SIG-M5 treated with dmso at 0.1 percent for 504 hours (cell line): ENCODE data around the gene FFAR2.
"Not testable (repeated sequence)": the region's sequence is repeated elsewhere in the genome, so short reads cannot be mapped to it uniquely, and the experiment has no call there.

ENCODE experiments used
- DNase-seq: peaks from one replicate; lab custom pipeline; 2025; ENCODE audit not compliant: unreplicated experiment; lab: John Stamatoyannopoulos, UW

FFAR2 gene

GRCh38 chr19:35447606-35448469 lies at the start of gene FFAR2:
Gene FFAR2 (plus strand): TSS chr19:35448257. CDS start chr19:35449715, 1,458 bp downstream.
- DNase-seq = no peak

- no peak for DNase-seq
Measured at GRCh38 chr19:35398570-35398969, 49.5 kb upstream of the FFAR2 start.

GRCh38 chr19:35399231-35399630 lies 48.8 kb upstream of the FFAR2 start:
- no peak for DNase-seq

- DNase-seq = no peak
Measured at GRCh38 chr19:35399948-35400772, 47.9 kb upstream of the FFAR2 start.

- no peak for DNase-seq
Measured at GRCh38 chr19:35400773-35401100, 47.3 kb upstream of the FFAR2 start.

GRCh38 chr19:35401416-35401815 lies 46.6 kb upstream of the FFAR2 start:
- DNase-seq = not testable (repeated sequence)

- no peak for DNase-seq
Measured at GRCh38 chr19:35403116-35403760, 44.8 kb upstream of the FFAR2 start.

GRCh38 chr19:35404879-35405622 lies 43.0 kb upstream of the FFAR2 start:
- no peak for DNase-seq

- DNase-seq = no peak
Measured at GRCh38 chr19:35407619-35408018, 40.4 kb upstream of the FFAR2 start.

- no peak for DNase-seq
Measured at GRCh38 chr19:35408284-35409171, 39.5 kb upstream of the FFAR2 start.

- DNase-seq = no peak
Measured at GRCh38 chr19:35409191-35409590, 38.9 kb upstream of the FFAR2 start.

- no peak for DNase-seq
Measured at GRCh38 chr19:35410487-35410886, 37.6 kb upstream of the FFAR2 start.

- DNase-seq = no peak
Measured at GRCh38 chr19:35414442-35414841, 33.6 kb upstream of the FFAR2 start.

- DNase-seq = no peak
Measured at GRCh38 chr19:35416331-35416730, 31.7 kb upstream of the FFAR2 start.

- DNase-seq = no peak
Measured at GRCh38 chr19:35417278-35417677, 30.8 kb upstream of the FFAR2 start.

- DNase-seq = no peak
Measured at GRCh38 chr19:35417713-35418534, 30.1 kb upstream of the FFAR2 start.

GRCh38 chr19:35419046-35419445 lies 29.0 kb upstream of the FFAR2 start:
- no peak for DNase-seq

- no peak for DNase-seq
Measured at GRCh38 chr19:35419805-35420204, 28.3 kb upstream of the FFAR2 start.

GRCh38 chr19:35421362-35421761 lies 26.7 kb upstream of the FFAR2 start:
- DNase-seq = no peak
